ENCODE results near the gene TMEM45A.
"Not testable (repeated sequence)": the region's sequence is repeated elsewhere in the genome, so short reads cannot be mapped to it uniquely, and the experiment has no call there.

Gene TMEM45A

GRCh38 chr3:100499651-100500050 lies 7.2 kb downstream of the TMEM45A start:
- H3K27me3 ChIP-seq (ENCODE audit: control insufficient read depth, insufficient read depth, low read length): no peaks in the 10 kb centered on the region
- H3K9ac ChIP-seq (ENCODE audit: low read length): no peak overlapping the region
- no peaks in the 10 kb centered on the region for H3K36me3 ChIP-seq (ENCODE audit: control insufficient read depth, insufficient read depth, low read length)
- H3K4me3 ChIP-seq (ENCODE audit: low read length): no peak overlapping the region
- H3K27ac ChIP-seq (ENCODE audit: low read depth, low read length): no peak overlapping the region
- no peaks in the 10 kb centered on the region for H3K4me1 ChIP-seq (ENCODE audit: control insufficient read depth, insufficient read depth, low read length)

GRCh38 chr3:100500320-100500880 lies 8.0 kb downstream of the TMEM45A start:
- Histone ChIP-seq H3K4me1 (ENCODE audit: control insufficient read depth, insufficient read depth, low read length) (no peaks in the 10 kb centered on the region), H3K27me3 (ENCODE audit: control insufficient read depth, insufficient read depth, low read length) (no peaks in the 10 kb centered on the region), H3K4me3 (ENCODE audit: low read length) (no peak overlapping the region), H3K27ac (ENCODE audit: low read depth, low read length) (no peak overlapping the region), H3K36me3 (ENCODE audit: control insufficient read depth, insufficient read depth, low read length) (no peaks in the 10 kb centered on the region), H3K9ac (ENCODE audit: low read length) (no peak overlapping the region)

GRCh38 chr3:100503448-100503847 lies 11.0 kb downstream of the TMEM45A start:
- H3K27ac ChIP-seq (ENCODE audit: low read depth, low read length): no peak overlapping the region
- H3K36me3 ChIP-seq (ENCODE audit: control insufficient read depth, insufficient read depth, low read length): no peaks in the 10 kb centered on the region
- H3K9ac ChIP-seq (ENCODE audit: low read length): no peak overlapping the region
- H3K4me3 ChIP-seq (ENCODE audit: low read length): no peak overlapping the region
- no peaks in the 10 kb centered on the region for H3K4me1 ChIP-seq (ENCODE audit: control insufficient read depth, insufficient read depth, low read length)
- no peaks in the 10 kb centered on the region for H3K27me3 ChIP-seq (ENCODE audit: control insufficient read depth, insufficient read depth, low read length)

GRCh38 chr3:100506355-100506754 lies 13.9 kb downstream of the TMEM45A start:
- Histone ChIP-seq H3K4me3 (ENCODE audit: low read length) (no peak overlapping the region), H3K27me3 (ENCODE audit: control insufficient read depth, insufficient read depth, low read length) (no peaks in the 10 kb centered on the region), H3K4me1 (ENCODE audit: control insufficient read depth, insufficient read depth, low read length) (no peaks in the 10 kb centered on the region), H3K9ac (ENCODE audit: low read length) (no peak overlapping the region), H3K27ac (ENCODE audit: low read depth, low read length) (no peak overlapping the region), H3K36me3 (ENCODE audit: control insufficient read depth, insufficient read depth, low read length) (no peaks in the 10 kb centered on the region)

GRCh38 chr3:100509818-100510217 lies 17.4 kb downstream of the TMEM45A start:
- H3K4me1 ChIP-seq (ENCODE audit: control insufficient read depth, insufficient read depth, low read length); H3K4me3 ChIP-seq (ENCODE audit: low read length); H3K36me3 ChIP-seq (ENCODE audit: control insufficient read depth, insufficient read depth, low read length); H3K27ac ChIP-seq (ENCODE audit: low read depth, low read length); H3K9ac ChIP-seq (ENCODE audit: low read length); H3K27me3 ChIP-seq (ENCODE audit: control insufficient read depth, insufficient read depth, low read length): not testable (repeated sequence)

- Histone ChIP-seq H3K27me3 (ENCODE audit: control insufficient read depth, insufficient read depth, low read length) (no peaks in the 10 kb centered on the region), H3K4me3 (ENCODE audit: low read length) (no peak overlapping the region), H3K27ac (ENCODE audit: low read depth, low read length) (no peak overlapping the region)
These were observed 23.8 kb downstream of the TMEM45A start for GRCh38 chr3:100516232-100516631.

GRCh38 chr3:100516838-100517237 lies 24.4 kb downstream of the TMEM45A start:
- H3K4me3 ChIP-seq (ENCODE audit: low read length): no peak overlapping the region
- no peaks in the 10 kb centered on the region for H3K27me3 ChIP-seq (ENCODE audit: control insufficient read depth, insufficient read depth, low read length)
- no peak overlapping the region for H3K27ac ChIP-seq (ENCODE audit: low read depth, low read length)
- H3K36me3 ChIP-seq (ENCODE audit: control insufficient read depth, insufficient read depth, low read length): peaks cover 2% of the 10 kb centered on the region
- H3K9ac ChIP-seq (ENCODE audit: low read length): no peak overlapping the region
- no peaks in the 10 kb centered on the region for H3K4me1 ChIP-seq (ENCODE audit: control insufficient read depth, insufficient read depth, low read length)

More at GRCh38 chr3:100516232-100516631, 23.8 kb downstream of the TMEM45A start:
- Histone ChIP-seq H3K36me3 (ENCODE audit: control insufficient read depth, insufficient read depth, low read length) (peaks cover 2% of the 10 kb centered on the region), H3K4me1 (ENCODE audit: control insufficient read depth, insufficient read depth, low read length) (no peaks in the 10 kb centered on the region), H3K9ac (ENCODE audit: low read length) (no peak overlapping the region)

GRCh38 chr3:100517276-100517675 lies 24.9 kb downstream of the TMEM45A start:
- Histone ChIP-seq H3K27me3 (ENCODE audit: control insufficient read depth, insufficient read depth, low read length) (no peaks in the 10 kb centered on the region), H3K27ac (ENCODE audit: low read depth, low read length) (no peak overlapping the region), H3K4me1 (ENCODE audit: control insufficient read depth, insufficient read depth, low read length) (no peaks in the 10 kb centered on the region), H3K9ac (ENCODE audit: low read length) (no peak overlapping the region), H3K4me3 (ENCODE audit: low read length) (no peak overlapping the region), H3K36me3 (ENCODE audit: control insufficient read depth, insufficient read depth, low read length) (peaks cover 2% of the 10 kb centered on the region)

GRCh38 chr3:100518244-100518643 lies 25.8 kb downstream of the TMEM45A start:
- Histone ChIP-seq H3K4me1 (ENCODE audit: control insufficient read depth, insufficient read depth, low read length) (no peaks in the 10 kb centered on the region), H3K9ac (ENCODE audit: low read length) (no peak overlapping the region), H3K36me3 (ENCODE audit: control insufficient read depth, insufficient read depth, low read length) (peaks cover 2% of the 10 kb centered on the region), H3K27ac (ENCODE audit: low read depth, low read length) (no peak overlapping the region), H3K4me3 (ENCODE audit: low read length) (no peak overlapping the region), H3K27me3 (ENCODE audit: control insufficient read depth, insufficient read depth, low read length) (no peaks in the 10 kb centered on the region)

GRCh38 chr3:100518983-100519382 lies 26.6 kb downstream of the TMEM45A start:
- Histone ChIP-seq H3K9ac (ENCODE audit: low read length) (no peak overlapping the region), H3K4me1 (ENCODE audit: control insufficient read depth, insufficient read depth, low read length) (no peaks in the 10 kb centered on the region), H3K4me3 (ENCODE audit: low read length) (no peak overlapping the region), H3K27me3 (ENCODE audit: control insufficient read depth, insufficient read depth, low read length) (no peaks in the 10 kb centered on the region), H3K27ac (ENCODE audit: low read depth, low read length) (no peak overlapping the region), H3K36me3 (ENCODE audit: control insufficient read depth, insufficient read depth, low read length) (peaks cover 2% of the 10 kb centered on the region)

GRCh38 chr3:100521439-100521845 lies 29.0 kb downstream of the TMEM45A start:
- Histone ChIP-seq H3K27ac (ENCODE audit: low read depth, low read length) (no peak overlapping the region), H3K27me3 (ENCODE audit: control insufficient read depth, insufficient read depth, low read length) (no peaks in the 10 kb centered on the region), H3K36me3 (ENCODE audit: control insufficient read depth, insufficient read depth, low read length) (peaks cover 2% of the 10 kb centered on the region), H3K4me3 (ENCODE audit: low read length) (no peak overlapping the region), H3K4me1 (ENCODE audit: control insufficient read depth, insufficient read depth, low read length) (peaks cover 4% of the 10 kb centered on the region), H3K9ac (ENCODE audit: low read length) (no peak overlapping the region)

- H3K27ac ChIP-seq (ENCODE audit: low read depth, low read length): no peak overlapping the region
- H3K4me1 ChIP-seq (ENCODE audit: control insufficient read depth, insufficient read depth, low read length): peaks cover 4% of the 10 kb centered on the region
- no peaks in the 10 kb centered on the region for H3K27me3 ChIP-seq (ENCODE audit: control insufficient read depth, insufficient read depth, low read length)
- peaks cover 2% of the 10 kb centered on the region for H3K36me3 ChIP-seq (ENCODE audit: control insufficient read depth, insufficient read depth, low read length)
- no peak overlapping the region for H3K9ac ChIP-seq (ENCODE audit: low read length)
- no peak overlapping the region for H3K4me3 ChIP-seq (ENCODE audit: low read length)
These were observed 29.7 kb downstream of the TMEM45A start for GRCh38 chr3:100522125-100522524.

GRCh38 chr3:100523050-100523760 lies 30.8 kb downstream of the TMEM45A start:
- Histone ChIP-seq H3K9ac (ENCODE audit: low read length) (no peak overlapping the region), H3K27ac (ENCODE audit: low read depth, low read length) (no peak overlapping the region), H3K27me3 (ENCODE audit: control insufficient read depth, insufficient read depth, low read length) (no peaks in the 10 kb centered on the region), H3K4me3 (ENCODE audit: low read length) (no peak overlapping the region), H3K36me3 (ENCODE audit: control insufficient read depth, insufficient read depth, low read length) (peaks cover 2% of the 10 kb centered on the region), H3K4me1 (ENCODE audit: control insufficient read depth, insufficient read depth, low read length) (peaks cover 4% of the 10 kb centered on the region)
